ENCODE measurements around the gene PHF13. TPM values are rescaled to one million over a fixed set of nuclear protein-coding genes. Genes with fewer than 3 reads are reported as not detected.

PHF13 gene
- total and polyA plus RNA-seq, 9 of the 15 experiments (the other 6 are each of a cell fraction or from before 2014, with no cell fraction given) = 1.8 to 36.1 (median 11.7) TPM

GRCh38 chr1:6613361-6614018, at the start of gene PHF13 (continued):
- peak; percentile 32 for TF ChIP-seq FUS (optimal IDR thresholded peaks at IDR 0.05; ENCODE audit: low read depth, low read length)
- TF ChIP-seq ZNF3 (CRISPR knock-in tag; IDR thresholded peaks at IDR 0.05) = no peak
- TF ChIP-seq ZNF184 (CRISPR knock-in tag; IDR thresholded peaks at IDR 0.05) = no peak
- no peak for TF ChIP-seq NCOA1 (IDR thresholded peaks at IDR 0.05; ENCODE audit: low read depth)
- TF ChIP-seq HMG20A (CRISPR knock-in tag; conservative IDR thresholded peaks at IDR 0.05) = no peak
- no peak for TF ChIP-seq ZNF212 (CRISPR knock-in tag; IDR thresholded peaks at IDR 0.05)
- TF ChIP-seq E2F4 (CRISPR knock-in tag; IDR thresholded peaks at IDR 0.05; ENCODE audit: low read depth) = no peak
- no peak for TF ChIP-seq HINFP (tag; conservative IDR thresholded peaks at IDR 0.05; ENCODE audit: low read depth)
- no peak for TF ChIP-seq ZZZ3 (IDR thresholded peaks at IDR 0.05)
- TF ChIP-seq, protein P1, sequence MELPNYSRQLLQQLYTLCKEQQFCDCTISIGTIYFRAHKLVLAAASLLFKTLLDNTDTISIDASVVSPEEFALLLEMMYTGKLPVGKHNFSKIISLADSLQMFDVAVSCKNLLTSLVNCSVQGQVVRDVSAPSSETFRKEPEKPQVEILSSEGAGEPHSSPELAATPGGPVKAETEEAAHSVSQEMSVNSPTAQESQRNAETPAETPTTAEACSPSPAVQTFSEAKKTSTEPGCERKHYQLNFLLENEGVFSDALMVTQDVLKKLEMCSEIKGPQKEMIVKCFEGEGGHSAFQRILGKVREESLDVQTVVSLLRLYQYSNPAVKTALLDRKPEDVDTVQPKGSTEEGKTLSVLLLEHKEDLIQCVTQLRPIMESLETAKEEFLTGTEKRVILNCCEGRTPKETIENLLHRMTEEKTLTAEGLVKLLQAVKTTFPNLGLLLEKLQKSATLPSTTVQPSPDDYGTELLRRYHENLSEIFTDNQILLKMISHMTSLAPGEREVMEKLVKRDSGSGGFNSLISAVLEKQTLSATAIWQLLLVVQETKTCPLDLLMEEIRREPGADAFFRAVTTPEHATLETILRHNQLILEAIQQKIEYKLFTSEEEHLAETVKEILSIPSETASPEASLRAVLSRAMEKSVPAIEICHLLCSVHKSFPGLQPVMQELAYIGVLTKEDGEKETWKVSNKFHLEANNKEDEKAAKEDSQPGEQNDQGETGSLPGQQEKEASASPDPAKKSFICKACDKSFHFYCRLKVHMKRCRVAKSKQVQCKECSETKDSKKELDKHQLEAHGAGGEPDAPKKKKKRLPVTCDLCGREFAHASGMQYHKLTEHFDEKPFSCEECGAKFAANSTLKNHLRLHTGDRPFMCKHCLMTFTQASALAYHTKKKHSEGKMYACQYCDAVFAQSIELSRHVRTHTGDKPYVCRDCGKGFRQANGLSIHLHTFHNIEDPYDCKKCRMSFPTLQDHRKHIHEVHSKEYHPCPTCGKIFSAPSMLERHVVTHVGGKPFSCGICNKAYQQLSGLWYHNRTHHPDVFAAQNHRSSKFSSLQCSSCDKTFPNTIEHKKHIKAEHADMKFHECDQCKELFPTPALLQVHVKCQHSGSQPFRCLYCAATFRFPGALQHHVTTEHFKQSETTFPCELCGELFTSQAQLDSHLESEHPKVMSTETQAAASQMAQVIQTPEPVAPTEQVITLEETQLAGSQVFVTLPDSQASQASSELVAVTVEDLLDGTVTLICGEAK (IDR thresholded peaks at IDR 0.05) = 0 out of 2 replicates have a peak, but pooled peaks have one; percentile 28
- TF ChIP-seq, protein P1 (CRISPR knock-in tag; IDR thresholded peaks at IDR 0.05) = no peak

Measured in K562 (cell line).